HEK293 (cell line): Measurements from ENCODE around the gene SH2B2.

Source experiments
- CTCF ChIA-PET: fragments of 350-600 bp; formaldehyde crosslinking; extraction: SDS; loops from one replicate; lab custom pipeline; 2021; ENCODE audit warnings: antibody characterized with exemption; lab: Yijun Ruan, JAX
- POLR2A ChIA-PET: fragments of 300-600 bp; formaldehyde crosslinking; extraction: SDS; loops from one replicate; lab custom pipeline; 2020; ENCODE audit warnings: antibody characterized with exemption, inconsistent platforms; lab: Yijun Ruan, JAX
- H3K27ac ChIP-seq: fragments of 200-500 bp; sonication (Bioruptor generic); 2 replicates; pipeline ENCODE4 v1.5.1; 2014; ENCODE audit warnings: low read depth, low read length, control low read depth, inconsistent platforms; ENCODE audit errors: extremely low read depth
- H3K36me3 ChIP-seq, 2 experiments: fragments of 200-500 bp in 1 of 2; sonication (Bioruptor generic) in 1 of 2; 1 replicate in 1 of 2; 2 replicates in 1 of 2; pipeline ENCODE4 v1.5.1; 2014 to 2017; ENCODE audit warnings: inconsistent platforms in 2 of 2, low read length in 2 of 2; ENCODE audit not compliant: control insufficient read depth in 2 of 2, insufficient read depth in 1 of 2
- H3K4me1 ChIP-seq: fragments of 200-500 bp; sonication (Bioruptor generic); 2 replicates; pipeline ENCODE4 v1.5.1; 2014; ENCODE audit warnings: mild to moderate bottlenecking, low read length, inconsistent platforms; ENCODE audit not compliant: control insufficient read depth, insufficient read depth
- H3K4me3 ChIP-seq: 2 replicates; pipeline ENCODE4 v1.5.1; 2011; ENCODE audit warnings: low read depth, mild to moderate bottlenecking, control low read depth, low read length, moderate library complexity
- H3K9me3 ChIP-seq: fragments of 200-500 bp; sonication (Bioruptor generic); 2 replicates; pipeline ENCODE4 v1.5.1; 2014; ENCODE audit warnings: low read depth, low read length, inconsistent platforms; ENCODE audit not compliant: control insufficient read depth, insufficient read depth
- BCL11B ChIP-seq: fragments of 450-650 bp; formaldehyde crosslinking; IDR thresholded peaks from 2 replicates; pipeline ENCODE4 v1.5.1; 2016; ENCODE audit warnings: low read depth, missing biosample characterization, missing genetic modification characterization
- GLI2 ChIP-seq: fragments of 450-650 bp; formaldehyde crosslinking; IDR thresholded peaks from 2 replicates; pipeline ENCODE4; 2017; ENCODE audit warnings: missing biosample characterization, missing genetic modification characterization, low read depth, borderline replicate concordance
- GLIS2 ChIP-seq: fragments of 450-650 bp; formaldehyde crosslinking; IDR thresholded peaks from 2 replicates; pipeline ENCODE4 v1.5.1; 2016; ENCODE audit warnings: missing biosample characterization, missing genetic modification characterization
- KLF1 ChIP-seq: fragments of 450-650 bp; formaldehyde crosslinking; IDR thresholded peaks from 2 replicates; pipeline ENCODE4 v1.5.1; 2016; ENCODE audit warnings: missing biosample characterization, missing genetic modification characterization
- KLF17 ChIP-seq: fragments of 450-650 bp; formaldehyde crosslinking; IDR thresholded peaks from 2 replicates; pipeline ENCODE4 v1.5.1; 2016; ENCODE audit warnings: missing biosample characterization, missing genetic modification characterization
- MZF1 ChIP-seq: fragments of 450-650 bp; formaldehyde crosslinking; IDR thresholded peaks from 2 replicates; pipeline ENCODE4 v1.5.1; 2017; ENCODE audit warnings: missing biosample characterization, missing genetic modification characterization, borderline replicate concordance
- PATZ1 ChIP-seq: fragments of 450-650 bp; formaldehyde crosslinking; IDR thresholded peaks from 2 replicates; pipeline ENCODE4 v1.5.1; 2016; ENCODE audit warnings: missing biosample characterization, missing genetic modification characterization
- ZBTB17 ChIP-seq: fragments of 450-650 bp; formaldehyde crosslinking; IDR thresholded peaks from 2 replicates; pipeline ENCODE4 v1.5.1; 2016; ENCODE audit warnings: missing biosample characterization, missing genetic modification characterization
- ZBTB44 ChIP-seq: fragments of 450-650 bp; IDR thresholded peaks from 2 replicates; pipeline ENCODE4 v1.5.1; 2018; ENCODE audit warnings: missing biosample characterization, mild to moderate bottlenecking, missing genetic modification characterization
- ZFP3 ChIP-seq: fragments of 450-650 bp; formaldehyde crosslinking; IDR thresholded peaks from 2 replicates; pipeline ENCODE4 v1.5.1; 2016; ENCODE audit warnings: low read depth, missing biosample characterization, missing genetic modification characterization
- ZIC2 ChIP-seq: fragments of 450-650 bp; formaldehyde crosslinking; IDR thresholded peaks from 2 replicates; pipeline ENCODE4 v1.5.1; 2016; ENCODE audit warnings: missing biosample characterization, missing genetic modification characterization
- ZNF138 ChIP-seq: fragments of 450-650 bp; formaldehyde crosslinking; IDR thresholded peaks from 2 replicates; pipeline ENCODE4 v1.5.1; 2016; ENCODE audit warnings: missing biosample characterization, missing genetic modification characterization, borderline replicate concordance
- ZNF148 ChIP-seq: fragments of 450-650 bp; formaldehyde crosslinking; IDR thresholded peaks from 2 replicates; pipeline ENCODE4 v1.5.0; 2017; ENCODE audit warnings: missing biosample characterization, missing genetic modification characterization, borderline replicate concordance
- ZNF175 ChIP-seq: fragments of 450-650 bp; formaldehyde crosslinking; IDR thresholded peaks from 2 replicates; pipeline ENCODE4 v1.5.1; 2016; ENCODE audit warnings: missing biosample characterization, missing genetic modification characterization
- ZNF248 ChIP-seq: fragments of 450-650 bp; formaldehyde crosslinking; IDR thresholded peaks from 2 replicates; pipeline ENCODE4 v1.5.1; 2017; ENCODE audit warnings: missing biosample characterization, missing genetic modification characterization
- ZNF302 ChIP-seq: fragments of 450-650 bp; formaldehyde crosslinking; IDR thresholded peaks from 2 replicates; pipeline ENCODE4 v1.5.1; 2016; ENCODE audit warnings: missing biosample characterization, missing genetic modification characterization, low read depth
- ZNF341 ChIP-seq: fragments of 450-650 bp; formaldehyde crosslinking; IDR thresholded peaks from 2 replicates; pipeline ENCODE4; 2016; ENCODE audit warnings: low read depth, missing biosample characterization, missing genetic modification characterization
- ZNF398 ChIP-seq: fragments of 450-650 bp; formaldehyde crosslinking; IDR thresholded peaks from 2 replicates; pipeline ENCODE4 v1.5.1; 2017; ENCODE audit warnings: missing biosample characterization, missing genetic modification characterization
- ZNF473 ChIP-seq: fragments of 450-650 bp; formaldehyde crosslinking; IDR thresholded peaks from 2 replicates; pipeline ENCODE4 v1.5.1; 2017; ENCODE audit warnings: missing biosample characterization, missing genetic modification characterization
- ZNF561 ChIP-seq: fragments of 450-650 bp; IDR thresholded peaks from 2 replicates; pipeline ENCODE4 v1.5.1; 2018; ENCODE audit warnings: missing biosample characterization, missing genetic modification characterization, borderline replicate concordance
- ZNF571 ChIP-seq: fragments of 450-650 bp; formaldehyde crosslinking; IDR thresholded peaks from 2 replicates; pipeline ENCODE4 v1.5.0; 2017; ENCODE audit warnings: missing biosample characterization, missing genetic modification characterization
- ZNF658 ChIP-seq: fragments of 450-650 bp; formaldehyde crosslinking; IDR thresholded peaks from 2 replicates; pipeline ENCODE4; 2016; ENCODE audit warnings: missing biosample characterization, missing genetic modification characterization
- ZNF660 ChIP-seq: fragments of 450-650 bp; IDR thresholded peaks from 2 replicates; pipeline ENCODE4 v1.5.1; 2018; ENCODE audit warnings: missing biosample characterization, mild to moderate bottlenecking, missing genetic modification characterization
- ZNF701 ChIP-seq: fragments of 450-650 bp; formaldehyde crosslinking; IDR thresholded peaks from 2 replicates; pipeline ENCODE4 v1.5.1; 2016; ENCODE audit warnings: missing biosample characterization, missing genetic modification characterization
- ZNF76 ChIP-seq: fragments of 450-650 bp; formaldehyde crosslinking; IDR thresholded peaks from 2 replicates; pipeline ENCODE4; 2016; ENCODE audit warnings: low read depth, missing biosample characterization, missing genetic modification characterization, borderline replicate concordance
- ZNF776 ChIP-seq: fragments of 450-650 bp; formaldehyde crosslinking; IDR thresholded peaks from 2 replicates; pipeline ENCODE4 v1.5.0; 2017; ENCODE audit warnings: missing biosample characterization, missing genetic modification characterization, borderline replicate concordance

The SH2B2 gene

GRCh38 chr7:102318482-102318971 lies 31.9 kb downstream of the SH2B2 start (continued):
- TF ChIP-seq ZNF658 (no peak), PATZ1 (tag by site-specific recombination) (peak; percentile 31; the same call in 1 of the 2 replicates), ZNF76 (no peak), ZFP3 (no peak), ZBTB44 (no peak), ZNF571 (tag by site-specific recombination) (no peak), GLIS2 (tag by site-specific recombination) (peak; percentile 50; the same call in 1 of the 2 replicates), ZNF175 (tag by site-specific recombination) (no peak)

- Histone ChIP-seq H3K4me1 (no peaks in the 10 kb centered on the region), H3K36me3 (no peaks in the 10 kb centered on the region; a peak in 1 of 3 replicates), H3K4me3 (no peak overlapping the region), H3K9me3 (no peaks in the 10 kb centered on the region), H3K27ac (no peak overlapping the region)
- ChIA-PET CTCF (no interaction called here), POLR2A (no interaction called here)
- TF ChIP-seq ZNF660 (no peak), ZNF341 (tag by site-specific recombination) (peak; percentile 30; the same call in 1 of the 2 replicates), ZIC2 (tag by site-specific recombination) (peak; percentile 52)
These were observed 33.0 kb downstream of the SH2B2 start for GRCh38 chr7:102319671-102320070.

GRCh38 chr7:102320181-102320580 lies 33.5 kb downstream of the SH2B2 start:
- no peak overlapping the region for H3K27ac ChIP-seq
- CTCF ChIA-PET: no interaction called here
- TF ChIP-seq ZNF776 (tag by site-specific recombination): no peak
- TF ChIP-seq KLF1 (tag by site-specific recombination): no peak
- TF ChIP-seq ZNF148: no peak
- no peak for TF ChIP-seq ZNF473 (tag by site-specific recombination)
- TF ChIP-seq ZNF398 (tag by site-specific recombination): no peak
- TF ChIP-seq ZNF248 (tag by site-specific recombination): no peak
- TF ChIP-seq ZNF561 (tag by site-specific recombination): no peak
- no peak for TF ChIP-seq MZF1 (tag by site-specific recombination)
- no peak for TF ChIP-seq ZNF138
- no peak for TF ChIP-seq BCL11B
- TF ChIP-seq GLI2 (tag by site-specific recombination): no peak
- TF ChIP-seq ZNF701 (tag by site-specific recombination): no peak
- no peak for TF ChIP-seq ZNF302 (tag by site-specific recombination)
- TF ChIP-seq KLF17: no peak
- no peak for TF ChIP-seq ZBTB17 (tag by site-specific recombination)
- TF ChIP-seq, all 188 proteins: peak for 0
- H3K36me3 ChIP-seq: no peaks in the 10 kb centered on the region; a peak in 1 of 3 replicates
- no peaks in the 10 kb centered on the region for H3K9me3 ChIP-seq
- no peak overlapping the region for H3K4me3 ChIP-seq
- POLR2A ChIA-PET: no interaction called here
- H3K4me1 ChIP-seq: no peaks in the 10 kb centered on the region
